Nasal cavity respiratory epithelium epithelial cell of viscerocranial mucosa (primary cell): ENCODE results near the gene IGSF6. TPM values are rescaled to one million over a fixed set of nuclear protein-coding genes. Genes with fewer than 3 reads are reported as not detected.

Experiments used
- total RNA-seq: library from RNA; depleted of rRNA; stranded (reverse); fragments of >200 nt; gene quantifications from 2 replicates; pipeline ENCODE4 v1.2.3, GENCODE V29; 2014

IGSF6 gene, protein sequence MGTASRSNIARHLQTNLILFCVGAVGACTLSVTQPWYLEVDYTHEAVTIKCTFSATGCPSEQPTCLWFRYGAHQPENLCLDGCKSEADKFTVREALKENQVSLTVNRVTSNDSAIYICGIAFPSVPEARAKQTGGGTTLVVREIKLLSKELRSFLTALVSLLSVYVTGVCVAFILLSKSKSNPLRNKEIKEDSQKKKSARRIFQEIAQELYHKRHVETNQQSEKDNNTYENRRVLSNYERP
- 0.07 and 0.68 TPM in 2 replicates for total RNA-seq

DNA sequence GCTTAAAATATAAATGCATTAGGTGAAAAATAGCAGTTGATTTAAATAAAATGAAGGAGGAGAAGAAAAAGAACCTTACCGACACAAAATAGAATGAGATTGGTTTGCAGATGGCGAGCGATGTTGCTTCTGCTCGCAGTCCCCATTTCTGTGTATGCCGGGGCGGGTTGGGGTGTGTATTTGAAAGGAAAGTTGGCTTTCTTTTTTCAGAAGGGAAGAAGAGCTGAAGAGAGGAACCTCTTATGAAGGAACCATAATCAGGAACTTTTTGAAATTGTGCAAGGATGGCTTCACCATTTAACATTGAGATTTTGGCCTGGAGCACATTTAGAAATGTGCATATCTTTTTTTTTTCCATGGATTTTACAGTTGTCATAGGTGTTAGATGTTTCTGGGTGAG lies at the start of gene IGSF6:
Gene IGSF6, minus strand, starts transcription at position 156 of the 400 bp plus-strand sequence. Its CDS starts 10 bp downstream, at position 146.

DNA sequence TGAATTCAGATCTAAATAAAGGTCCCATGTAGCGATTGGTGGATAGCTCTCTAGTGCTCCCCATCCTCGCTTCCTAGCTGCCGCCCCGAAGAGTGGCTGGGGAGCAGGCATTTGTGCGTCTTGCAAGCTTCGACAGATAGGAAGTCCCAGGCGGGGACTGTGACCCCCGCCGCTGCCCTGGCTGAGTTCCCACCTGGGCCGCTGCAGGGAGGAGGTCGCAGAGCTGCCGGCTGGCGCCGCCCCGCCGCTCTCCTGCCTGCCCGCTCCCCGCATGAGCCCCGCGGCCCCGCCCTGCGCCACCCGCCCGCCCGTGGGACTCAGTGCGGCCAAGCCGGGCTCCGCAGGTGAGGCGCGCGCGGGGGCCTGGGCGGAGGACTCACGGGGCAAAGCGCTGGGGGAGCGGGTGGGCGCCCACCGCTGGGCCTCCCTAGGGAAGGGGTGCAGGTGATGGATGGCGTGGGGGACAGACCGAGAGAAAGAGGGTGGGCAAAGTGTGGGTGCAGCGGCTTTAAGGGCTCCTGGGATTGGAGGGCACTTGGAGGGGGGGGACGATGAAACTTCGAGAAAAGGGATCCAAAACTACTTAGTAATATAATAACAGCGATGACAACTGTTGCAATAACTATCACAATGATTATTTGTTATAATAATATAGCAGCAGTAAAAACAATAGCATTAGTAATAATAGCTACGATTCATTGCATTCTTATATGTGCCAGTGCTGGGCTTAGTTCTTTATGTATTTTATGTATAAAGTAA lies 11.7 kb upstream of the IGSF6 start, which contains the start of gene OTOA:
Gene OTOA, plus strand, starts transcription at position 80 of the 759 bp plus-strand sequence. CDS start 14,547 bp downstream, outside the sequence.

DNA sequence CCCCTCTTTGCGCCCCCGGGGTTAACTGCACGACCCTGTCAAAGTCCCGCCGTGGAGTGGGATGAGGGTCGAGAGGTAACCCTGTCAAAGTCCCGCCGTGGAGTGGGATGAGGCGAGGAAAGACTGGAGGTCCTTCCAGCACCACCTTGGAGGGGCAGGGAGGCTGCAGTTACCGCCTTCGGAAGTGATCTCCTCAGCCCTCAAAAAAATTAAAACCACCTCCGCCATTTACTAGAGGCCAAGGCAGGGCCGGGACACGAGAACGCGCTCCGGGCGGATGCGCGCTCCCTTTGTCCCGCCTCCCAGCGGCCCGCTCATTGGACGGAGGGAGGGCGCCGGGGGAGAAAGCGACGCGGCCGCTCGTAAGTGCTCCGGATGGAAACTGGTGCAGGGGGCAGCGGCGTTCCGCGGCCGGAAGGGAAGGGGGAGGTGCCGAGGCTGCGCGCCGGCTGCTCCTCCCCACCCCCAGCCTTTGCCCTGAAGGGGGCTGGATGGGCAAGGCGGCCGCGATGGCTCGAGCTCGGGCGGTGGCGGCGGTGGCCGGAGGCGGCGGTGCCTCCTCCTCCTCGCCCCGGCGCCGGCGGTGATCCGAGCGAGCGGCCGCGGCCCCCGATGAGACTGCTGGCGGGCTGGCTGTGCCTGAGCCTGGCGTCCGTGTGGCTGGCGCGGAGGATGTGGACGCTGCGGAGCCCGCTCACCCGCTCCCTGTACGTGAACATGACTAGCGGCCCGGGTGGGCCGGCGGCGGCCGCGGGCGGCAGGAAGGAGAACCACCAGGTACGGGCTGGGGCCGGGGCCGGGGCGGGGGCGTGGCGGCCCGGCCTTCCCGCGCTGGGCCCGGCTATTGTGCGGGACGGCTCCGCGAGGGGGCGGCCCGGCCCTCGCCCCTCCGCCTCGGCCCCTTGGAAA lies 53.0 kb downstream of the IGSF6 start, which contains the start of gene METTL9:
Gene METTL9, plus strand, starts transcription at position 456 of the 909 bp plus-strand sequence. Its CDS starts 157 bp downstream, at position 613.

Other genes with a start within 250 kb of the IGSF6 start
- 153 and 183 TPM in 2 replicates for gene METTL9, start 53.0 kb downstream of the IGSF6 start, total RNA-seq
- under 0.01 TPM in 2 replicates for gene OTOA, start 11.4 kb upstream of the IGSF6 start, total RNA-seq
- 18.5 and 47.0 TPM in 2 replicates for gene NPIPB4, start 205.1 kb upstream of the IGSF6 start, total RNA-seq